Stimulated activated CD8-positive, alpha-beta memory T cell treated with anti-CD3 and anti-CD28 coated beads, Interleukin-7, amount 100 ng/mL, for 4 hours (primary cell): Measurements from ENCODE around the gene COLGALT1.
"Not testable (repeated sequence)": the region's sequence is repeated elsewhere in the genome, so short reads cannot be mapped to it uniquely, and the experiment has no call there.

ENCODE experiments used
- DNase-seq, 2 donors: peaks; one replicate each; pipeline ENCODE4 v3.0.0-alpha.2; 2020; ENCODE audit warnings: low read depth in 2 of 2

Gene COLGALT1

DNA sequence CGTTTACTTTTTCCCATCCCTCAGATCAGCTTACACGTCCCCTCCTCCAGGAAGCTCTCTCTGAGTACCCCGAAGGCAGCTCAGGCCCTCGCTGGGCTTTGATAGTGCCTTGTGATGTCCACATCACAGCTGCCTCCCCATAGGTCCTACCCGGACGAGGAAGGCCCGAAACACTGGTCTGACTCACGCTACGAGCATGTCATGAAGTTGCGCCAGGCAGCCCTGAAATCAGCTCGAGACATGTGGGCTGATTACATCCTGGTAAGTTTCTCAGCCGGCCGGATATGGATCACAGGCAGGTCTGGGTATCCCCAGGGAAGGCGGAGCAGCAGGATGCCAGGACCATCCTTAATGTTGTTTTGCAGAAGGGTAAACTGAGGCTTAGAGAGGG lies 4.8 kb downstream of the COLGALT1 start:
- DNase-seq = no peak

DNA sequence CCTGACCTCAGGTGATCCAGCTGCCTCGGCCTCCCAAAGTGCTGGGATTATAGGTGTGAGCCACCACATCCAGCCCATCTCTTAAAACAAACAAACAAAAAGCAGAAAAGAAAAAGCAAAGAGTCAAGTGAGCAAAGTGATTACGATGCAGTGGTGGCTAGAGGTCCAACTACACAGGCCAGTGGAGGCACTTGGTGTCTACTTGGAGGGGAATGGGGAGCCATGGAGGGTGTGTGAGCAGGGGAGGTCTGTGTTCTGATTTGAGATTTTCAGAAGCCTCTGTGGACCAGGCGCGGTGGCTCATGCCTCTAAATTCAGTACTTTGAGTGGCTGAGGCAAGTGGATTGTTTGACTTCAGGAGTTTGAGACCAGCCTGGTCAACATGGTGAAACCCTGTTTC lies 6.6 kb downstream of the COLGALT1 start:
- no peak for DNase-seq

DNA sequence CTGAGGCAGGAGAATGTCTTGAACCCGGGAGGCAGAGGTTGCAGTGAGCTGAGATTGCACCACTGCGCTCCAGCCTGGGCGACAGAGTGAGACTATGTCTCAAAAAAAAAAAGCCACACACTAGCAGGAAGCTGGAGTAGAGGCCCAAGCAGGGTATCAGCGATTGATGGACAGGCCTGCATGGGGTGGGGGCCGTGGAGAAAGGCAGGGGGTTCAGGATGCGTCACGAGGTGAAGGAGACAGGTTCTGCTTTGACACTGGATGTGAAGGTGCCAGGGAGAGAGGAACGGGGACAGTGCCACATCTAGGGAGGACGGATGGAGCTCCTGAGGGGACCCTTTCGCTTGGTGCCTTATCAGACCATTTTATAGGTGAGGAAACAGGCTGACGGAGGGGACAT lies 7.1 kb downstream of the COLGALT1 start:
- no peak for DNase-seq

DNA sequence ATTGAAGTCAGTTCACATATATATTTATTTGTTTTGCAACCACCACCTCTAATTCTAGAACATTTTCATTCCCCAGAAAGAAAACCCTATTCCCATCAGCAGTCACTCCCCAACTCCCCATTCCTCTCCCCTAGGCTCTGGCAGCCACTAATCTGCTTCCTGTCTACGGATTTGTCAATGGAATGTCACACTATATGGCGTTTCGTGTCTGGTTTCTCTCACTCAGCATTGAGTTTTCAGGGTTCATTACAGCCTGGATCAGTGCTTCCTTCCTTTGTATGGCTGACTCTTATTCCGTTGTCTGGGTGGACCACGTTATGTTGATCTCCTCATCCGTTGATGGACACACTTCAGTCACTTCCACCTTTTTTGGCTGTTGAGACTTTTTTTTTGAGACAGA lies 9.3 kb downstream of the COLGALT1 start:
- no peak for DNase-seq

DNA sequence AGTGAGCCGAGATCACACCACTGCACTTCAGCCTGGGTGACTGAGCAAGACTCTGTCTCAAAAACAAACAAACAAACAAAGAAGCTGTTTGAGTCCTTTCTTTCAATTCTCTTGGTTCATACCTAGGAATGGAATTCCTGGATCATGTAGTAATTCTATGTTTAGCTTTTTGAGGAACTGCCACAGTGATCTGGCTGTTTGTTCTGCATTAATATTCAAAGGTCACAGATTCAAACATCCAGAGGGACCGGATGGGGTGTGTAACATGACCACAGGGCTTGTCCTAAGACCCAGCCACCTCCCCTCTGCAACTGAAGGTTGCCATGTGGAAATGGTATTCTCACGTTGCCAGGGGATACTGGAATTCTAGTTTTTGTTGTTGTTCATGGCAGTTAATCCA lies 10.2 kb downstream of the COLGALT1 start:
- no peak for DNase-seq

DNA sequence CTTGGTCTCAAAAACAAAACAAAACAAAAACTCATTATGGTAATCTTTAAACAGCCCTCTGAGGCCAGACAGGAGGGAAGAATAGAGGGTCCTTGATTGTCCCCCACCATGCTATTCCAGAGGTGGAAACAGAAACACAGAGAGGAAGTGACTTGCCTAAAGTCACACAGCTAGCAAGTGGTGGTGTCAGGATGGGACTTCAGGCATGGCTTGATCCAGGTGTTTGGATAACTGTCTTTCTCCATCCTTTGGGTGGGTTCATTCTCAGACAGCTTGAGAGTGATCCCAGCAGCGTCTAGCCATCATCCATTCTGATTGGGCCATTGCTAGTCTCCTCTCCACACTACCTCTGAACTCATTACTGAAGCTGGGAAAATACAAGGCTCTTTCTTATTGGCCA lies 12.5 kb downstream of the COLGALT1 start:
- DNase-seq = no peak

DNA sequence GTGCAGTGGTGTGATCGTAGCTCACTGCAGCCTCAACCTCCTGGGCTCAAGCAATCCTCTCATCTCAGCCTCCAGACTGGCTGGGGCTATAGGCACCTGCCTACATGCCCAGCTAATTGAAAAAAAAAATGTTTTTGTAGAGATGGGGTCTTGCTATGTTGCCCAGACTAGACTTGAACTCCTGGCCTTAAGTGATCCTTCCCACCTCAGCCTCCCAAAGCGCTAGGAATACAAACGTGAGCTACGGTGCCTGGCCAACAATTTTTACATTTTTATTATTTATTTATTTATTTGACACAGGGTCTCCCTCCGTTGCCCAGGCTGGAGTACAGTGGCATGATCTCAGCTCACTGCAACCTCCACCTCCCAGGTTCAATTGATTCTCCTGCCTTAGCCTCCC lies 14.8 kb downstream of the COLGALT1 start:
- not testable (repeated sequence) for DNase-seq

DNA sequence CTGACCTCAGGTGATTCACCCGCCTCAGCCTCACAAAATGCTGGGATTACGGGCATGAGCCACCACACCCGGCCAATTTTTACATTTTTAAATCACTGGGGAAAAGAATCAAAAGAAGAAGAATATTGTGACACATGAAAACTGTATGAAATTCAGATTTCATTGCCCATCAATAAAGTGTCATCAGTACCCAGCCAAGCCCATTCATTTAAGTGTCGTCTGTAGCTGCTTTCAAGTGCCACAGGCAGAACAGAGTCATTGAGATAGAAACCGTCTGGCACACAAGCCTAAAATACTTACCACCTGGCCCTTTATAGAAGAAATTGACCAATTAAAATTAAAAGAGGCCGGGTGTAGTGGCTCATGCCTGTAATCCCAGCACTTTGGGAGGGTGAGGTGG lies 15.3 kb downstream of the COLGALT1 start:
- DNase-seq = no peak

DNA sequence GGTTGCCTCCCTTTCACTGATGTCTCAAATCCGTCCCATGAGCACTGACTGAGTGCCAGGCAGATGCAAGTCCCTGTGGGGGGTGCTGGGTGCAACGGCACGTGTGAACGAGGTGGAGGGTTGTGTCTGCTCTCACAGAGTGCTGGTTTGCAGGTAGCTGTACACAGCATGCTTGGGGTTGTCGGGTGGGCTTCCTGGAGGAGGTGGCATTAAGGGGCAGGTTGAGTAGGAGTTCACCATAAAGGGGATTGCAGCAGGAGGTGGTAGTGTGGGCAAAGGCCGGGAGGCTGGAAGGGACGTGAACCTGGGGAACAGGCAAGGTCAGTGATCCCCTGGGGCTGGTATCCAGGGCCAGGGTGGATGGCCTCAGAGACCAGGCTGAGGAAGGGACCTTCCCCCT lies 17.2 kb downstream of the COLGALT1 start:
- DNase-seq = no peak

DNA sequence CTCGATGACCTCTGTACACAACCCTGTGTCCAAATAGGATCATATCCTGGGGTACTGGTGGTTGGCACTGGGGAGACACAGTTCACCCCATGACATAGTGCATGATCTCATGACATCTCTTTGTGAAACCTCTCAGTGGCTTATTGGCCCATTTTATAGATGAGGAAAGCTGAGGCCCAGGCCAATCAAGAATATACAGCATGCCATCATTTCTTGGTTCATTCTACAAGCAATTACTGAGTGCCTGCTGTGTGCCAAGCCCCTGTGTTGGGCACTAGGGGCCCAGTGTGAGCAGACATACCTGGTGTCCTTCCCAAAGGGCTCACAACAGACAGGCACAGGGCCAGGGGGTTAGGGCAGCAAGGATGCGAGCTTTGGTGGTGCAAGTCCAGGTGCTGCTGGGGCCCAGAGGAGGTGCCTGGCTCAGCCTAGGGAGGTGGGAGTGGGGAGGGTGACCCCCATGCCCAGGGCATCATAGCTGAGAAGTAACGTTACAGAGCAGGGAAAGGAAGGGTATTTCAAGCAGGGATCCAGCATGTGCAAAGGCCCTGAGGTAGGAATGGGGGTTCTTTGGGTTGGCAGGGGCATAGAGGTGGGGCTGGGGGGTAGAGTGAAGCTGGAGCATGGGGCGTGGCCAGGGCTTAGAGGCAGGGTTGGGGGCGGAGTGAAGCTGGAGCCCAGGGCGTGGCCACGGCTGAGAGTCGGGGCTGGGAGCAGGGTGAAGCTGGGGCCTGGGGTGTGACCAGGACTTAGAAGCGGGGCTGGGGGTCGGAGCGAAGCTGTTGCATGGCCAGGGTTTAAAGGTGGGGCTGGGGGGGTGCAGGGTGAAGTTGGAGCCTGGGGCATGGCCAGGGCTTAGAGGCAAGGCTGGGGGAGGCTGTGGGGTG lies 20.7 kb downstream of the COLGALT1 start:
- no peak for DNase-seq

DNA sequence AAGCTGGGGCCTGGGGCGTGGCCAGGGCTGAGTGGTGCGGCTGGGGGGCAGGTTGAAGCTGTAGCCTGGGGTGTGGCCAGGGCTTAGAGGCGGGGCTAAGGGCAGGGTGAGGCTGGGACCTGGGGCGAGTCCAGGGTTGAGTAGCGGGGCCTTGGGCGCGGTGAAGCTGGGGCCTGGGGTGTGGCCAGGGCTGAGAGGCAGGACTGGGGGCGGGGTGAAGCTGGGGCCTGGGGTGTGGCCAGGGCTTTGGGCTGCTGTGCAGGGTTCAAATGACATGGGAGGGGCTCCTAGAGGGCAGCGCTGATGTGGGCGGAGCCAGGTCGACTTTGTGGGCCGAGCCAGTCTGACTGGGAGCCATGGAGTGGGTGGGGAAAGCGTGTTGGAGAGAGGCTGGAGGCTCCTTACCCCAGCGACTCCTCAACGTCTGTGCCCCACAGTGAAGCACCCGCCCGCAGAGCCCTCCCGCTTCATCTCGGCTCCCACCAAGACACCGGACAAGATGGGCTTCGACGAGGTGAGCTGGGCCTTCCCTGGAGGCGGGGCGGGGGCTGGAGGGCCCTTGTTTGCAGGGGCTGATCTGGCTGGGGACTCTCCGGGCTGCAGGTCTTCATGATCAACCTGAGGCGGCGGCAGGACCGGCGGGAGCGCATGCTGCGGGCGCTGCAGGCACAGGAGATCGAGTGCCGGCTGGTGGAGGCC lies 21.5 kb downstream of the COLGALT1 start:
- no peak for DNase-seq

DNA sequence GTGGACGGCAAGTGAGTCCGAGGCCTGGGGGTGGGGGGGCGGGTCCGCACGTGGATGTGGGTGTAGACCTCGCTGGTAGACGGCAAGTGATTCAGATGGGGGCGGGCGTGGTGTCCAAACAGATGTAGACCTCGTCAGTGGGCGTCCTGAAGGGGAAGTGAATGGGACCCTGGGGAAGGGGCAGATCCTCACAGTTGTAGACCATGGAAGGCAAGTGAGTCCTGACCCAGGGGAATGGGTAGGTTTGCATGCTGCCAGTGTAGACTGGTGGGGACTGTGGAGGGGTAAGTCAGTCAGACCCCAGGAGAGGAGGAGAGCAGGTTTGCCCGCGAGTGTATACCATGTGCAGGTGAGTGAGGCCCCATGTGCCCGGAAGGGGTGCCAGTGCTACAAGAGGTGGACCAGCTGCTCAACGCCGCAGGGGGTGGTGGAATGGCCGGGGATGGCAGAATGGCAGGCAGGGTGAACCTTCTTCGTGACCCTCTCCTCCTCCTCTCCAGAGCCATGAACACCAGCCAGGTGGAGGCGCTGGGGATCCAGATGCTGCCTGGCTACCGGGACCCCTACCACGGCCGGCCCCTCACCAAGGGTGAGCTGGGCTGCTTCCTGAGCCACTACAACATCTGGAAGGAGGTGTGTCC lies 22.1 kb downstream of the COLGALT1 start:
- no peak for DNase-seq

DNA sequence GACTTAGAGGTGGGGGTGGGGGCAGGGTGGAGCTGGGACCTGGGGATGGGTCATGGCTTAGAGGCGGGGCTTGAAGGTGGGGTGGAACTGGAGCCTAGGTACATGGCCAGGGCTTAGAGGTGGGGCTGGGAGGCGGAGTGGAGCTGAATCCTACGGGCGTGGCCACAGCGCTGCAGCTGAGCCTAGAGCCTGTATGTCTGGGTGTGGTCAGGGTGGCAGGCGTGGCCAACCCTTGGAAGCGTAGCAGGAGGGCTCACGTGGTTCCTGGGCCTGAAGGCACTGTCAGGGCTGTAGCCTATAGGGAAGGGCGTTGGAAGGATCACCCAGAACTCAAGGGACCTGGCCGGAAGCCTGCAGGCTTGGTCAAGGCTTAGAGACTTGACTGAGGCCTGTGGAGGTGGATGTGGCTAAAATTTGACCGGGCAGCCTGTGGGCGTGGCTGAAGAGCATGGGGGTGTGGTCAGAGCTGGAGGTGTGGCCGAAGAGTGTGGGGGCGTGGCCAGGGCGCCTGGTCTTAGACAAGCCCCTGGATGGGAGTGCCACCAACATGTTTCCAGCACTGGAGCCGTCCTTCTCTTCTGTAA lies 24.3 kb downstream of the COLGALT1 start:
- no peak for DNase-seq

DNA sequence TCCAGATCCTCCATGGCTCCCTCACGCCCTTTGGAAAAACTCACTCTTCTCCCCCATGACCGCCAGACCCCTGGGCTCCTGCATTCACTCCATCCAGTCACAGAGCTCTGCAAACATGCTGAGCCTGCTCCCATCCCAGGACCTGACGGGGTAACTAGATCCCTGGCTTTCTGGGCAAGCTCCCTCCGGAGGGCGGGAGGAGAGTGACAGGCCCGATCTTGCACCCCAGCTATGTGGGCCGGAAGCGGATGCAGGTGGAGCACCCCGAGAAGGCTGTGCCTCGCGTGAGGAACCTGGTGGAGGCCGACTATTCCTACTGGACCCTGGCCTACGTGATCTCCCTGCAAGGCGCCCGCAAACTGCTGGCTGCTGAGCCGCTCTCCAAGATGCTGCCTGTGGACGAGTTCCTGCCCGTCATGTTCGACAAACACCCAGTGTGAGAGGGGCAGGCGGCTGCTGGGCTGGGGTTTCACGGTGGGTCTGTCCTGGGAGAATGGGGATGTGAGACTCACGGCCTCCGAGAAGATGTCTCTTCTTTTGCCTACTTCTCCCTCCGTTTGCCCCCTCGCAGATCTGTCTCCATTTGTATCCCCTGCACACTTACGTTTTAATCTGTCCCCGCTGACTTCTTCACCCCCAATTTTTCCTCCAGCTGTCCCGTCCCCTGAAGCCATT lies 25.2 kb downstream of the COLGALT1 start:
- DNase-seq = no peak

DNA sequence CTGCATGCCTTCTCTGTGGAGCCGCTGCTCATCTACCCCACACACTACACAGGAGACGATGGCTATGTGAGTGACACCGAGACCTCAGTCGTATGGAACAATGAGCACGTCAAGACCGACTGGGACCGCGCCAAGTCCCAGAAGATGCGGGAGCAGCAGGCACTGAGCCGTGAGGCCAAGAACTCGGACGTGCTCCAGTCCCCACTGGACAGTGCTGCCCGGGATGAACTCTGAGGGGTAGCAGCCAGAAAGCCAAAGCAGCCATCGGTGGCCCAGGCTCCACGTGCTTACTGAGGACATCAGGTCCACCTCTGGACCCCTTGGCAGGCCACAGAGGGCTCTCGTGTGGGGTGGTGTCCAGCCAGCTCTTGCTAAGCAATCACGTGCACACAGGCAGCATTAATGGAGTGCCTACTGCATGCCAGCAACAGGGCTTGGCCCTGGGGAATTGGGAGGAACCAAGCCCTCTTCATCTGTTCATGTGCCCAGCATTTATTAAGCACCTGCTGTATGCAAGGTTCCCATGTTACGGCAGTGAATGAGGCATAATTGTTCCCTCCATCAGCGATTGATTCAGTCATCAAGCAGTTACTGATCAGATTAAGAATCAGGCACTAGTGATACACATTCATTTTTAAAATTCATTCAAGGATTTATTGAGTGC lies 25.9 kb downstream of the COLGALT1 start:
- no peak for DNase-seq

DNA sequence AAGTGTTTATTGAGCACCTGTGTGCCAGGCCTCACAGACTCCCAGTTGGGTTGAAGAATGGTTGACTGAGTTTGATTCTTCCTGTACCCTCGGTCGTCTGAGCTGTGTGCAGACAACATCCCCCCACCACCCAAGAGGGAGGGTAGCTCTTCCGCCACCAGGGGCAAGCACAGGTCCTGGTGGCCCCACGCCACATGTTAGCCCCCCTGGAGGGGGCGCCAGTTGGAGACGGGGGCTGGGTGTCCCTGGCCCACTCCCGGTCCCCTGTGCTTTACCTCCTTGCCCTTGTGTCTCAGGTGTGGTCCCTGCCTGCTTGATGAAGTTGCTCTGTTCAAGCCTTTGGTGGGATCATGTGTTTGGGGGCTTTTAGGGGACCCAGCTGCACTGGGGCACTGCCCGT lies 27.2 kb downstream of the COLGALT1 start:
- DNase-seq = no peak

DNA sequence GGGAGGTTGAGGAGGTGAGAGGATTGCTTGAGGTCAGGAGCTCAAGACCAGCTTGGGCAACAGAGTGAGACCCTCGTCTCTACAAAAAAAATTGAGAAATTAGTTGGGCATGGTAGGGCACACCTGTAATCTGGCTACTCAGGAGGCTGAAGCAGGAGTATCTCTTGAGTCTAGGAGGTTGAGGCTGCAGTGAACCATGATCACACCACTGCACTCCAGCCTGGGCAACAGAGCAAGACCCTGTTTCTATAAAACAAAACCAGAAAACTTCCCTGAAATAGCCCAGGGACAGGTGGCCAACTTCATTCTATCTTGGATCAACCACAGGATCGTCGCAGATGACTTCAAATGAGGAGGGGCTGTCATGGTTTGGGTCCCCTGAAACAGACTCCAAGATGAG lies 28.7 kb downstream of the COLGALT1 start:
- DNase-seq = no peak

DNA sequence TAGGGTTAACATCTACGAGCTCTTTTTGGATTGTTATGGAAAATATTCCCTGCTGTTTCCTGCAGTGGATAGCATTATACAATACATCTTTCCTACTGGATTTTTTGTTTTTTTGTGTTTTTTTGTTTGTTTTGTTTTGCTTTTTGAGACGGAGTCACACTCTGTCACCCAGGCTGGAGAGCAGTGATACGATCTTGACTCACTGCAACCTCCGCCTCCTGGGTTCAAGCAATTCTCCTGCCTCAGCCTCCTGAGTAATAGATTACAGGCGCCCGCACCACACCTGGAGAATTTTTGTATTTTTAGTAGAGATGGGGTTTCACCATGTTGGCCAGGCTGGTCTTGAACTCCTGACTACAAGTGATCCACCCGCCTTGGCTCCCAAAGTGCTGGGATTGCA lies 29.9 kb downstream of the COLGALT1 start:
- DNase-seq = not testable (repeated sequence)

DNA sequence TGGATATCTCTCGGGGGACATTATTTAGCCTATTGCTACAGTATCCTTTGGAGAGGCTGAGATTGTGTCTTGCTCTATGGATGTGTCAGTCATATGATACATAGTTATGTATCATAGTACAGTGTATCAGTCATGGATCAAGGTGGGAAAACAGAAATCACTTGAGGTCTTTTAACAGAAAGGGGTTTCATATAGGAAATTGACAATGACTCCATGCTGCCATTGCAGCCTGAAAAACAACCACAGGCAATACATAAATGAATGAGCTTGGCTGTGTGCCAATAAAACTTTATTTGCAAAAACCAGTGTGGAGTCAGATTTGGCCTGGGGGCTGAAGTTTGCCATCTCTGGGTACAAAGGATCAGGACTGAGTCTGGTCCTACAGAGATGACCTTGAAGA lies 35.4 kb downstream of the COLGALT1 start:
- no peak for DNase-seq

DNA sequence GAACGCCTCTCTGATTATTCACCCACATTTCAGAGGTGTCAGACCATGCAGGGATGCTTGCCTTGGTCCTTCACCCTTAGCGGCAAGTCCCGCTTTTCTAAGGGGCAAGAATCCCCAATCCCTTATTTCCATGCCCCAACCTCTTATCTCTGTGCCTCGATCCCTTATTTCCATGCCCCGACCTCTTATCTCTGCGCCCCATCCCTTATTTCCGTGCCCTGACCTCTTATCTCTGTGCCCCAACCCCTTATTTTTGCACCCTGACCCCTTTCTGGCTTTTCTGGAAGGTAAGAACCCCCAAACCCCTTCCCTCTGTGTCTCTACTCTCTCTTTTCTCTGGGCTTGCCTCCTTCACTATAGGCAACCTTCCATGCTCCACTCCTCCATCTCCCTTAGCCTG lies 38.8 kb downstream of the COLGALT1 start:
- DNase-seq = not testable (repeated sequence)

DNA sequence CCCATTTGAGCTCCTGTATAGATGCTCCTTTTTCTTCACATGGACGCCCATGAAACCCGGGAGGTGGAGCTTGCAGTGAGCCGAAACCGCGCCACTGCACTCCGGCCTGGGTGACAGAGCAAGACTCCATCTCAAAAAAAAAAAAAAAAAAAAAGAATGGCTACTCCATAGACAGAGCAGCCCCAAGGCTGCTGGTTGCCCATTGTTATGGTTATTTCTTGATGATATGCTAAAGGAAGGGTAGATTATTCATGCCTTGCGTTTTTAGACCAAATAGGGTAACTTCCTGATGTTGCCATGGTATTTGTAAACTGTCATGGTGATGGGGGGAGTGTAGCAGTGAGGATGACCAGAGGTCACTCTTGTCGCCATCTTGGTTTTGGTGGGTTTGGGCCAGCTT lies 42.6 kb downstream of the COLGALT1 start:
- DNase-seq = not testable (repeated sequence)
